HEK293T (cell line): ENCODE data around the gene ARMC9.
"Not testable (repeated sequence)": the region's sequence is repeated elsewhere in the genome, so short reads cannot be mapped to it uniquely, and the experiment has no call there.

ENCODE experiments used
- CTCF ChIA-PET: fragments of 350-600 bp; formaldehyde crosslinking; extraction: SDS; loops from one replicate; lab custom pipeline; 2021; ENCODE audit warnings: antibody characterized with exemption, inconsistent platforms; lab: Yijun Ruan, JAX
- POLR2A ChIA-PET: fragments of 350-600 bp; formaldehyde crosslinking; extraction: SDS; loops from one replicate; lab custom pipeline; 2020; ENCODE audit warnings: antibody characterized with exemption, inconsistent platforms; lab: Yijun Ruan, JAX
- DNase-seq: peaks from one replicate; pipeline ENCODE4 v3.0.0; 2012; ENCODE audit warnings: mixed read lengths; ENCODE audit errors: extremely low spot score
- ARNT ChIP-seq: fragments of 450-650 bp; IDR thresholded peaks from 2 replicates; pipeline ENCODE4 v1.6.1; 2017; ENCODE audit warnings: mild to moderate bottlenecking
- BHLHE40 ChIP-seq: fragments of 450-650 bp; IDR thresholded peaks from 2 replicates; pipeline ENCODE4 v1.6.1; 2016; ENCODE audit warnings: mild to moderate bottlenecking, moderate library complexity, borderline replicate concordance
- CTBP1 ChIP-seq: fragments of 450-650 bp; IDR thresholded peaks from 2 replicates; pipeline ENCODE4 v1.6.1; 2016; ENCODE audit warnings: borderline replicate concordance
- ELF4 ChIP-seq: fragments of 450-650 bp; IDR thresholded peaks from 2 replicates; pipeline ENCODE4 v1.6.1; 2017; ENCODE audit warnings: antibody characterized with exemption
- FOXA1 ChIP-seq: fragments of 450-650 bp; IDR thresholded peaks from 2 replicates; pipeline ENCODE4 v1.6.1; 2016; ENCODE audit warnings: mild to moderate bottlenecking
- FOXK2 ChIP-seq: fragments of 450-650 bp; IDR thresholded peaks from 2 replicates; pipeline ENCODE4 v1.6.1; 2016; ENCODE audit warnings: mild to moderate bottlenecking
- FOXM1 ChIP-seq: fragments of 450-650 bp; IDR thresholded peaks from 2 replicates; pipeline ENCODE4 v1.6.1; 2017; ENCODE audit warnings: mild to moderate bottlenecking, borderline replicate concordance
- HDGF ChIP-seq: fragments of 450-650 bp; IDR thresholded peaks from 2 replicates; pipeline ENCODE4 v1.6.1; 2017; ENCODE audit warnings: antibody characterized with exemption, borderline replicate concordance
- L3MBTL2 ChIP-seq: fragments of 450-650 bp; conservative IDR thresholded peaks from 2 replicates; pipeline ENCODE4 v1.6.1; 2016; ENCODE audit warnings: mild to moderate bottlenecking
- LEF1 ChIP-seq: fragments of 450-650 bp; IDR thresholded peaks from 2 replicates; pipeline ENCODE4 v1.6.1; 2017; ENCODE audit warnings: mild to moderate bottlenecking, borderline replicate concordance
- NFRKB ChIP-seq: fragments of 450-650 bp; IDR thresholded peaks from 2 replicates; pipeline ENCODE4 v1.6.1; 2016; ENCODE audit warnings: mild to moderate bottlenecking, moderate library complexity
- SP1 ChIP-seq: fragments of 450-650 bp; IDR thresholded peaks from 2 replicates; pipeline ENCODE4 v1.6.1; 2017
- SUZ12 ChIP-seq: fragments of 450-650 bp; IDR thresholded peaks from 2 replicates; pipeline ENCODE4 v1.6.1; 2016; ENCODE audit warnings: mild to moderate bottlenecking
- TARDBP ChIP-seq: fragments of 450-650 bp; IDR thresholded peaks from 2 replicates; pipeline ENCODE4 v1.6.1; 2016
- ZNF384 ChIP-seq: fragments of 450-650 bp; IDR thresholded peaks from 2 replicates; pipeline ENCODE4 v1.6.1; 2016
- TF ChIP-seq, protein P1 (sequence below): fragments of 450-650 bp; IDR thresholded peaks from 2 replicates; pipeline ENCODE4 v1.6.1; 2016

ARMC9 gene

DNA sequence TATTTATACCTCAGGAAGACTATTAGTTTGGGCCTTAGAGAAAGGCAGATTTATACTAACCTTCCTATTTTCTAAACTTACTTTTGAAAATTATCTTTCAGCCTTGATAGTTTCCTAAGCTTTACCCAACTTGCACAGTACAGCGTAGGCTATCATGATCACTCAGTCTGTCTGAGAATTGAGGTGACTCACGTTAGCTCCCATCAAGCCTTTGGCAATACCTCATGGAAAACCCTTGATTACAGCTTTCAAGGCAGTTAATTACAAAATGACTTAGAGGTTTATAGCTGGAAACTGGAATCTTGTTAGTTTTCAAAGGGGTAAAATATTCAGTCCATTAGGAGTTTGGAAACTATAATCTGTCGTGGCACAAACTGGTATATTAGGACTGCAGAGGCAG lies 26.4 kb upstream of the ARMC9 start:
- ChIA-PET CTCF (no interaction called here), POLR2A (no interaction called here)
- TF ChIP-seq SP1 = no peak
- TF ChIP-seq TARDBP = no peak
- no peak for TF ChIP-seq NFRKB
- TF ChIP-seq CTBP1 = no peak
- no peak for TF ChIP-seq BHLHE40
- no peak for DNase-seq

GRCh38 chr2:231174211-231174651 lies 24.2 kb upstream of the ARMC9 start:
- DNase-seq = no peak
- TF ChIP-seq LEF1 (no peak), ELF4 (no peak), FOXA1 (no peak), TARDBP (no peak)
- ChIA-PET POLR2A (no interaction called here), CTCF (interaction anchor here (0.9 kb wide), 1 partner anchor 70 kb away, joined by 3 read pairs; no protein-coding TSS in a partner anchor)

- TF ChIP-seq LEF1 = no peak
- TF ChIP-seq, protein P1, sequence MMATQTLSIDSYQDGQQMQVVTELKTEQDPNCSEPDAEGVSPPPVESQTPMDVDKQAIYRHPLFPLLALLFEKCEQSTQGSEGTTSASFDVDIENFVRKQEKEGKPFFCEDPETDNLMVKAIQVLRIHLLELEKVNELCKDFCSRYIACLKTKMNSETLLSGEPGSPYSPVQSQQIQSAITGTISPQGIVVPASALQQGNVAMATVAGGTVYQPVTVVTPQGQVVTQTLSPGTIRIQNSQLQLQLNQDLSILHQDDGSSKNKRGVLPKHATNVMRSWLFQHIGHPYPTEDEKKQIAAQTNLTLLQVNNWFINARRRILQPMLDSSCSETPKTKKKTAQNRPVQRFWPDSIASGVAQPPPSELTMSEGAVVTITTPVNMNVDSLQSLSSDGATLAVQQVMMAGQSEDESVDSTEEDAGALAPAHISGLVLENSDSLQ = no peak
- TF ChIP-seq CTBP1 = no peak
- TF ChIP-seq ELF4 = no peak
- TF ChIP-seq NFRKB = no peak
- no peak for TF ChIP-seq HDGF
- TF ChIP-seq ARNT = no peak
- TF ChIP-seq BHLHE40 = no peak
- TF ChIP-seq TARDBP = no peak
- TF ChIP-seq SUZ12 = no peak
- DNase-seq = no peak
- POLR2A ChIA-PET = no interaction called here
- CTCF ChIA-PET = interaction anchor here (0.7 kb wide), 1 partner anchor 68 kb away, joined by 4 read pairs; no protein-coding TSS in a partner anchor
These were observed 22.4 kb upstream of the ARMC9 start for GRCh38 chr2:231176066-231176465.

- ChIA-PET CTCF (no interaction called here), POLR2A (no interaction called here)
- DNase-seq = no peak
These were observed 21.0 kb upstream of the ARMC9 start for GRCh38 chr2:231177156-231178025.

DNA sequence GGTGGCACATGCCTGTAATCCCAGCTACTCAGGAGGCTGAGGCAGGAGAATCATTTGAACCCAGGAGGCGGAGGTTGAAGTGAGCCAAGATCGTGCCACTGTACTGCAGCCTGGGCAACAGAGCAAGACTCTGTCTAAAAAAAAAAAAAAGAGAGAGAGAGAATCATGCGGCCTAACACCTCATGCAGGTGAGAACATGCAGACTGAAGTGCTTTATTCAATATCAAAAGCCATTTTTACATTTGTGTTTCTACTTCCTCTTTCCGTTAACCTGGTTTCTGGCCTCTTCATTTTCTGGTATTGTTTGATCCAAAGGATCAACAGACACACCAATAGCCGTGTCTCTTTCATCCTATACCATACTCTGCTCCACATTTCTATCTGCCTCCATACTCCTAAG lies 19.6 kb upstream of the ARMC9 start:
- POLR2A ChIA-PET, CTCF ChIA-PET, DNase-seq: not testable (repeated sequence)

More at GRCh38 chr2:231177156-231178025, 21.0 kb upstream of the ARMC9 start:
- TF ChIP-seq LEF1 = no peak
- TF ChIP-seq BHLHE40 = no peak
- TF ChIP-seq TARDBP = no peak
- no peak for TF ChIP-seq FOXK2
- TF ChIP-seq FOXM1 = no peak
- no peak for TF ChIP-seq SUZ12
- TF ChIP-seq FOXA1 = no peak
- TF ChIP-seq ELF4 = no peak
- no peak for TF ChIP-seq HDGF
- no peak for TF ChIP-seq ZNF384
- TF ChIP-seq NFRKB = no peak

DNA sequence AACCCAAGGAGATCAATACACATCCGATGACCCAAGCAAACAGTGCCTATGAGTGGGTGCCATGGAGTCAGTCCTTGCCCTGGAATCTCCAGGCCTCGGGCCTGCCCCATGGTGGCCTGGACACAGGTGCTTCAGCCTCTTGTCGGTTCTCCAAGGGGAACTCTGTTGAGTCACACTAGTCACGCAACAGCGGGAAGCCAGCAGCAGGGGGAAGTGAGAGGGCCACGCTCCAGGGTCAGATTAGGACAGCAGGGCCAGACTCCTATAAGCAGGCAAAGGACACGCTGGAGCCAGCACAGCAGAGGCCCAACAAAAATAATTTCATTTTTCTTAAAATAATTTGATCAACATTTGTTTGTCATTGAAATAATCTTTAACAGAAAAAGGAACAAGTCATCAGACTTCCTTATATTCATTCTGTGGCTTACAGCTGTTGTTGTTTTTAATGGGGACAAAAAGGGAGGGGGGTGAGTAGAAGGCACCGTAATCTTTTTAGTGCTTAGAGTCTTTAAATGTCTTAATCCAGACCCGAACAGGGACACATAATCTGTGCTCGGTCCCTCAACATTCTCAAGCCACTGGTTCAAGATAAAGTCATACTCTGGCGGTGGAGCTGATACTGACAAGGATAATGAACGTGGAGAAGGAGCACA lies 16.4 kb upstream of the ARMC9 start:
- ChIA-PET CTCF (interaction anchor here (1.4 kb wide), 1 partner anchor 11 kb away, joined by 9 read pairs; no protein-coding TSS in a partner anchor), POLR2A (interaction anchor here (0.9 kb wide), 1 partner anchor 16 kb away, joined by 4 read pairs; the partner anchor contains the start of gene ARMC9)
- DNase-seq = peak; percentile 48
- TF ChIP-seq ZNF384 (no peak), ARNT (no peak), SP1 (no peak), TARDBP (no peak), FOXM1 (no peak), NFRKB (no peak), LEF1 (no peak), BHLHE40 (no peak), ELF4 (no peak), CTBP1 (no peak), L3MBTL2 (no peak), HDGF (no peak), SUZ12 (no peak), FOXA1 (no peak), FOXK2 (no peak)
- TF ChIP-seq, protein P1 = no peak

DNA sequence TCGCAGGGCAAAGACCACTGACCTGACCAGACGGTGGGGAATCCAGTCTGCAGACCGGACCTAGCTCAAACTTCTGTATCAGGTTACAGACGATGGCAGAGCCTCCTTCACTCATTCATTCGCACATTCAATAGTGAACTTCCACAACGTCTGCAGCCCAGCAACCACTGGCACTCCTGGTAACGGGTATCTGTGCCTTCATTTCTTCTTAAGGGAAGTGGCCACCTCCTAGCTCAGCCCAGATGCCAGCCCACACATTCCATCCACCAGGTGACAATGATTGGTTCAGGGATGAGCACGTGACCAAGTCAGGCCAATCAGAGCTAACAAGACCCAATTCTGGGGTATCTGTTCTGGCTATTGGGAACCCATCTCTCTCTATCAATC lies 15.9 kb upstream of the ARMC9 start:
- ChIA-PET CTCF (interaction anchor here (1.4 kb wide), 1 partner anchor 10 kb away, joined by 9 read pairs; no protein-coding TSS in a partner anchor), POLR2A (interaction anchor here (0.9 kb wide), 1 partner anchor 16 kb away, joined by 4 read pairs; the partner anchor contains the start of gene ARMC9)
- peak; percentile 31 for DNase-seq
- TF ChIP-seq ELF4 = no peak
- TF ChIP-seq ZNF384 = no peak
